ENCODE measurements around the gene TMEM200A.

The TMEM200A gene

DNA sequence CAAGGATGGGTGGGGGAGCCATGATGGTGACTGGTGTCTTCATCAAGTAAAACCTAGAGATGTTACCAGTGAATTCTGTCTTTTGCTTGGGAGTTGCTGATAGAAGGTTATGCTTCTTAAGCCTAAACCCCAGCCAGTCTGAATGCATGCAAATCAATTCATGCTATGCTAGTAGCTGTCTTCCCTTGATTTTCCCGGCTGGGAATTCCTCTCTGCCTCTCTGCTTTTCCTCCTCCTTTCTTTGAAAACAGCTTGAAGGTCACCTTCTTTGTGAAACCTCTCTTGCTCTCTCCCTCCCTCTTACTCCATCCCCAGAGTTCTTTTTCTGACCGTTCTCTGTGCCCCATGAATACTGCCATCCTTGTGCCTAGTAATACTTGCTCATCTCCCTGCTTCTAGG lies 58.9 kb downstream of the TMEM200A start:
- TF ChIP-seq, protein P1, sequence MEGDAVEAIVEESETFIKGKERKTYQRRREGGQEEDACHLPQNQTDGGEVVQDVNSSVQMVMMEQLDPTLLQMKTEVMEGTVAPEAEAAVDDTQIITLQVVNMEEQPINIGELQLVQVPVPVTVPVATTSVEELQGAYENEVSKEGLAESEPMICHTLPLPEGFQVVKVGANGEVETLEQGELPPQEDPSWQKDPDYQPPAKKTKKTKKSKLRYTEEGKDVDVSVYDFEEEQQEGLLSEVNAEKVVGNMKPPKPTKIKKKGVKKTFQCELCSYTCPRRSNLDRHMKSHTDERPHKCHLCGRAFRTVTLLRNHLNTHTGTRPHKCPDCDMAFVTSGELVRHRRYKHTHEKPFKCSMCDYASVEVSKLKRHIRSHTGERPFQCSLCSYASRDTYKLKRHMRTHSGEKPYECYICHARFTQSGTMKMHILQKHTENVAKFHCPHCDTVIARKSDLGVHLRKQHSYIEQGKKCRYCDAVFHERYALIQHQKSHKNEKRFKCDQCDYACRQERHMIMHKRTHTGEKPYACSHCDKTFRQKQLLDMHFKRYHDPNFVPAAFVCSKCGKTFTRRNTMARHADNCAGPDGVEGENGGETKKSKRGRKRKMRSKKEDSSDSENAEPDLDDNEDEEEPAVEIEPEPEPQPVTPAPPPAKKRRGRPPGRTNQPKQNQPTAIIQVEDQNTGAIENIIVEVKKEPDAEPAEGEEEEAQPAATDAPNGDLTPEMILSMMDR (conservative IDR thresholded peaks at IDR 0.05), result no peak
- no peak overlapping the region for H3K27ac ChIP-seq

DNA sequence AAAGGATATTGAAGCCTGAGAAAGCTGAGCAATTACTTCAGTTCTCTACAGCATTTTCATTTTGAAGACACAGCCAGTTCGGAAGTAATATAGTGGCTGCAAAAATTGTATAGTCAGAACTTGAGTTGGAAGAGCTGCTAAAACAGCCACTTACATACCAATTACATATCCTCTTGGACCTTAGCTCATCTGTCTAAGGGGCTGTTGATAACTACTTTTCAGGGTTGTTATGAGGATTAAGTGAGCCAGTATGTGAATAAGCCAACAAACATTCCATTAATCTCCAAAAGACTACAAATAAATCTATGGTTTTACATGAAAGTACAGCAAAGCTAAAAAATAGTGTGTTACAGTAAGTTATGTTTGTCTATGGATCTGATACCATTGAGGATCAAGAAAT lies 59.7 kb downstream of the TMEM200A start:
- TF ChIP-seq, protein P1 (conservative IDR thresholded peaks at IDR 0.05), result no peak
- H3K27ac ChIP-seq, result no peak overlapping the region

DNA sequence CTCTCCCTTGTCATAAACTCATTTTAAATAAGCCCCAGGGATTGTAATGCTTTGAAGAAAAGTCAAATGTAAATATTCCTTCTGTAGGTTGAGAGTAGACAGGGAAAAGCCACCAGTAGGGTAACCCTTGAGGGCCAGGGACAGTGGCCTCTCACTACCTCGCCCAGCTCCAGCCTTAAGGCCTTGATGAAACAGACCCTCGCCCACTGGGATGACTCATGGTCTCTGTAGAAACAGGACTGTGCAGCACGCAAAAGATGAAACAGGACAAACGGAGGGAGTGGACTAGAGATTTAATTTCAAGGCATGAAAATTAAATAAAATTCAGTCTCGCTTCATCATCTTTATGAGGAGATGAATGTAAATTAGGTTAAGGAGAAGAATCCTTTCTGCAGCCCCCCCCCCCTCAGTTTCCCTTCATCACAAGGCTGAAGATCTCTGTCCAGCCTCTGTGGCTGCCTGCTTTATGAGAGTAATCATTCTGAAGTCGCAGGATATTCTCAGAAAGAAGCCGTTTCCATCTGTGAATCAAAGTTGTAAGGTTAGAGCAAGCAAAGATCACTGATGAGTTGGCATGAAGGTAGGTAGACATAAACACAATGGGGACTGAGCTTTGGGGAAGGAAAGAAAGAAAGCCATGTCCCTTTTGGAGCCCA lies 60.4 kb downstream of the TMEM200A start:
- no peak overlapping the region for H3K27ac ChIP-seq
- TF ChIP-seq, protein P1 (conservative IDR thresholded peaks at IDR 0.05), result no peak

DNA sequence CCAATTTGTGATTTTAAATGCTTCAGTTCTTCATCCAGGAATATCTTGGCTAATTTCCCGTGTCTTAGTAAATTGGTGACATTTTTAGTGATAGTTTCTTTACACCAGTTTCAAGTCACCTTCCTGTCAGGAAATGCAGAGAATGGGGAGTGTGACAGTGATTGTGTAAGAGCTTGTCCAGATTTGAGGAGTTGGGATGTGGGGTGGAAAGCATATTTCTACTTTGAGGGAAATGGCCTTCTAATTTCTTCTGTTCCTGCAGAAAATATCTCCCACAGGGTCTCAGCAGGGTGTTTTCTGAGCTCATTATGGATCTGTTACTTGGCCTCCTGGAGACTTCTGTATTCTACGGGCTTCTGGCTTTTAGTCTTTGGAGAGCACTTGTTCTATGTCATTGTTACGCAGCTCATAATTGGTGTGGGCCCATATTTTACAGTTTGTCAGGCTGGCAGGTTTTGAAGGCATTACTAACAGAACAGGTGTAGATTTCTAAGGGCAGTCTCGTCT lies 65.6 kb downstream of the TMEM200A start:
- H3K27ac ChIP-seq, result no peak overlapping the region
- TF ChIP-seq, protein P1 (conservative IDR thresholded peaks at IDR 0.05), result no peak

DNA sequence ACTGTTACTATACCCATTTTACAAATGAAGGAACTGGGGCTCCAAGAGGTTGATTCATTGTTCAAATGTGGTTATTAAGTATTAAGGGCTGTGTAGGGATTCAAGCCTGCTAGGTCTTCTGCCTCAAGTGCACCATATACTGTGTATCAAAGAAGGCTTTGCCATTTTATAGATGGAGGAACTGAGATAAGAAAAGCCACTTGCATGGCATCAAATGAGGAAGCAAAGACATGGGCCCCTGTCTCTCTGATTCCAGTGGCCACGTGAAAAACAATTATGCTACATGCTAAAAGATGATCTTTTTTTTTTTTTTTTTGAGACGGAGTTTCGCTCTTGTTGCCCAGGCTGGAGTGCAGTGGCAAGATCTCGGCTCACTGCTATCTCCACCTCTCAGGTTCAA lies 67.0 kb downstream of the TMEM200A start:
- TF ChIP-seq, protein P1 (conservative IDR thresholded peaks at IDR 0.05), result no peak
- no peak overlapping the region for H3K27ac ChIP-seq

DNA sequence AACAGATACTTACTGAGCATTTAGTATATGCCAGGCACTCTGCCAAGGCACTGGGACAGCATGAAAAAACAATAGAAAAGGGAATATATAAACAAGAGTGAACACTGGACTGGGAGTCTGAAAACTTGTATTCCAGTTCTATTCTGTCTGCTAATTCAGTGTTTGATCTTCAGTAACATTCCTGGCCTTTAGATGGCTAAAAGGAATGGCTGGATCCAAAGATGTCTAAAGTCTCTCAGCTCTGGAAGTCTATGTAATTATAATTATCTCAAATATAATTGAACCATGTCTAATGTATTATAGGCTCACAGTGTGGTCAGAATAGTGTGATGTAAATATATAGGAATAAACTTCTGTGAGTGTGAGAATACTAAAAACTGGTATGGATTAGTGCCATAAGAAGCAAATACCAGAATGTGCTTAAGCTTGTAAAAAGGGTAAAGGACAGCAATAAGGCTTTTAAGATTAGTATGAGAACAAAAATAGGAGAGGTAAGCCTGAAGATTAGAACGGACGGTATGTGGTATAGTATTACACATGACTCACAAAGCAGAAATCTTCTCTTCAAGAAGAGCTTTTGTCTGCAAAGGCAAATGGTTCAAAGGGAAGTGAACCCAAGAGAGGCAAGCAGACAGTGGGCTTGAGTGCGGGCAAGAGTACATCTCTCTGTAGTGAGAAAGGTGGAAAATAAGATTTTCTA lies 68.5 kb downstream of the TMEM200A start:
- H3K27ac ChIP-seq, result no peak overlapping the region

DNA sequence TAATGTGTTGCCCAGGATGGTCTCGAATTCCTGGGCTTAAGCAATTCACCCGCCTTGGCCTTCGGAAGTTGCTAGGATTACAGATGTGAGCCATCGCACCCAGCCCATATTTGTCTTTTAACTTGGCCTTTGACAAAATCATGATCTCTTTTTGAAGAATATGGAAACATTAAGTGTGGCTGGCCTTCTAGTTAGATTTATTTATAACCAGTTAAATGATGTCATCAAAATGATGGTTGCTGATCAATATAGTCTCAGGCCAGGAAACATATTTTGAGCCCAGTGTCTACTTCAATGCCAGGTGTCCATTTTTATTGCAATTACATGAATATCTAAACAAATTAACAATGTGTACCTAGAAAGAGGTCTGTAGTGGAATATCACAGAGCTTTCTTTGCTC lies 69.4 kb downstream of the TMEM200A start:
- no peak overlapping the region for H3K27ac ChIP-seq
- TF ChIP-seq, protein P1 (conservative IDR thresholded peaks at IDR 0.05), result no peak

More for the DNA sequence above, 68.5 kb downstream of the TMEM200A start:
- TF ChIP-seq, protein P1 (conservative IDR thresholded peaks at IDR 0.05), result no peak

All from VCaP (cell line).